ENCODE measurements around the gene MAD1L1.
"Not testable (repeated sequence)": the region's sequence is repeated elsewhere in the genome, so short reads cannot be mapped to it uniquely, and the experiment has no call there.

Gene MAD1L1

DNA sequence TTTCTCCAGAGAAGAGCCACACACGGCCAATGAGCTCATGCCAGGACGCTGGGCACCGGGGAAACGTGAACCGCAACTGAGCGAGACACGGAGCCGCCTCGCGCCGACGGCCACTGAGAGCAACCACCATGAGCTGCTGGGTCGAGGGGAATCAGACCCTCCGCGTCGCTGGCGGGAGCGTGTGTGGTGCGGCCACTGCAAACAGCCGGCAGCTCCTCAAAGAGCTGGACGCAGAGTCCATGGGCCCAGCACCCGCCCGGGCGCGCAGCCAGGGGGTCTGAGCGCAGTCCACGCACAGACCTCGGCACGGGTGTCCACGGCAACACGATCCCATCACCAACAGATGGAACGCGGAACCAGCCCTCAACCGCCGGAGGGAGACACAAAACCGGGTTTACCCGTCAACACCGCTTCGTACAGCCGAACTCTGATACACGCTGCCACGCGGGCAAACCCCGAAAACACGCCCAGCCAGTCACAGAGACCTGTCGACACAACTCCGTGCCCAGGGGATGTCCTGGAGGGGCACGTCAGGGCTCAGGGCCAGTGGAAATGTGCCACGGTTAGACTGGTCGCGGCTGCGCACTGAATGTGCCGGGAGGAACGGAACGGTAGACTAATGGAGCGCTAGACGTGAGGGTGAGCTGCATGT lies 415.6 kb downstream of the MAD1L1 start:
- DNase-seq, result no peak

DNA sequence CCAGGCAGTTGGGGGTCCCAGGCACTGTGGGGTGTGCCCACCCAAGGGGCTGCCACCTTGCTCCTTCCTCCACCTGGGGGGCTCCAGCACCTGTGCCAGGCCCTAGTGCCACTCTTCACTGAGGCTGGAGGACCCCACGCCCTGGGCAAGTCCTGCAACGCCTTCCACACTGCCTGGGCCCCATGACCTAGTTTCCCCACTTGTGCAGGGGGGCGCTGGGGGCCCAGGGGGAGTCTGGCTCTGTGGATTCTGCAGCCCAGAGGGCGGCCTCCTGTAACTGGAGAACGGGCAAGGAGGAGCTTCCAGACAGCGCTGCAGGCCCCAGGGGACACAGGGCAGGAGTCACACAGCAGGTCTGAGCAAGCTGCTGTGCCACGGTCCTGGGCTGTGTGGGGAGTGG lies 416.3 kb downstream of the MAD1L1 start:
- not testable (repeated sequence) for DNase-seq

DNA sequence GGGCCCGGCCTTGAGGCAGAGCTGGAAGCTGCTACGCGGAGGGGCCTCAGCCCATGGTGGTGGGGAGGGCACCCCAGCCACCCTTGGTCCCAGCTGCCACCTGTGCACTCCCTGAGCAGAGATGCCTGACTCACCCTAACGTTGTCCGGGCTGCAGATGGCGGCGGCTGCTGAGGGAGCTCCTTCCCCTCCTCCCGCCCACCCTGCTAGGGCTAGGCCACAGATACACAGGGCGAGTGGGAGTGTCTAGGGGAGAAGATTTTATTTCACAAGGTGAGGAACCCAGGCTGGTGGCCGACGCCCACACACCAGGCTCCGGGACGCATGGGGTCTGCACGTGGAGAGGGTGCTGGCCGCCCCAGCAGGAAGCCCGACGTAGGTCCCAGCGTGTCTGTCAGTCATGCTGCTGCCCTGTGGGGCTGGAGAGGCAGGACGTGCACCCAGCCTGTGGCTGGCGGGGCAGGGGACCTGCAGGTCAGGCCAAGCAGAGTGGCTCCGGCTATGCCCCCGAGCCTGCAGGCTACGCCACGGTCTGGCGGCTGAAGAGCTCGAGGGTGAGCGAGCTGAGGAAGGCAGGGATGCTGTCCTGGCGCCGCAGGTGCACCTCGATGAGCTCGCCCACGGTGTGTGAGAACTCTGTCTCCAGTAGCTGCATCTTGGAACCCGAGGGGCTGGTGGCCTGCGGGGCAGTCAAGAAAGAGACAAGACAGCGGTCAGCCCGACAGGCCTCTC lies 417.0 kb downstream of the MAD1L1 start:
- peak; percentile 57 for DNase-seq

DNA sequence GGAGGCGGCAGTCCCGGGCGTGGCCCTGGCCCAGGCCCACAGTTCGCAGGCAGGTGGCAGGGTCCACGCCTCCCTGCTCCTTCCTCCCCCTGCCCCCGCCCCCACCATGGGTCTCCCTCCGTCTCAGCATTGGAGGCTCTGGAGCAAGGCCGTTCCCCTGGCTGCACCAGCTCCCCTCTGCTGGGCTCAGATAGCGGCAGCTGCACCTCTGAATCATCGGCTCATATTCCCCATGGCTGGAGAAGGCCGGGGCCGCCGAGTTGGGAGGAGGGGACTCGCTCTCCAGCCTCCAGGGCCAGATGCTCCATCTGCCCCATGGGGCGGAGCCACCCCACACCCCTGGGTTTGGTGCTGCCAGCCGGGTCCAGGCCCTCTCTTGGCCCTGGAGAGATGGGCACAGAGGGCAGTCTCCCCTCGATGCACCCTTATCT lies 417.7 kb downstream of the MAD1L1 start:
- DNase-seq, result no peak

DNA sequence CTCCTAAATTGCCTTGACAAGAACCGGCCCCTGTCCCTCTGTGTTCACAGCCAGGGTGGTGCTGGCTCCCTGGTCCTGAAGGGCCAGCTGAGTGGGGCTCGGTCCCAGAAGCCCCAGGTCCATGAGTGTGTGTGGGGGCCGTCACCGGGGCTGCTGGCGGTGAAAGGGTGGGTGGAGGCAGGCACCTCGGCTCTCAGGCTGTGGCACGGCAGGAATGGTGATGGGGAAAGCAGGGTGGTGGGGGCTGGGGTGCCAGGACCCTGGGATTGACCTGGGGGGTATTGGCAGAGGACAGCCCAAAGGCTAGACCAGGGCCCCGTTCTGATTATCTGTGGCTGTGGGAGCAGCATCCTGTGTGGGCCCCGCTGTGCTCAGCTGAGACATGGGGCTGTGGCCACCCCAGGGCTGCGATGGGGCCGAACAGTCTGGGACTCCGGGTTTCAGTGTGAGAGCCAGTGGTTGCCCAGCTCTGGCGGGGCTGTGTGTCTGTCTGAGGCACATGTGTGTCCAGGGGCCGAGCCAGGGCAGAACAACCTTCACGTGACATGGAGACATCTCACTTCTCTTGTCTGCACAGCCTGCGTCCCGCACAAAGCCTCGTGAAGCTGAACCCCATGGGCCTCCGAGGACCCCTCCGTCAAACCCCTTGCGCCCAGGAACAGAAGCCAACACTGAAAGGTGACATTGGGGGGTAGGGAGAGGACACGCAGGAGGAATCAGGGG lies 418.5 kb downstream of the MAD1L1 start:
- DNase-seq, result no peak

DNA sequence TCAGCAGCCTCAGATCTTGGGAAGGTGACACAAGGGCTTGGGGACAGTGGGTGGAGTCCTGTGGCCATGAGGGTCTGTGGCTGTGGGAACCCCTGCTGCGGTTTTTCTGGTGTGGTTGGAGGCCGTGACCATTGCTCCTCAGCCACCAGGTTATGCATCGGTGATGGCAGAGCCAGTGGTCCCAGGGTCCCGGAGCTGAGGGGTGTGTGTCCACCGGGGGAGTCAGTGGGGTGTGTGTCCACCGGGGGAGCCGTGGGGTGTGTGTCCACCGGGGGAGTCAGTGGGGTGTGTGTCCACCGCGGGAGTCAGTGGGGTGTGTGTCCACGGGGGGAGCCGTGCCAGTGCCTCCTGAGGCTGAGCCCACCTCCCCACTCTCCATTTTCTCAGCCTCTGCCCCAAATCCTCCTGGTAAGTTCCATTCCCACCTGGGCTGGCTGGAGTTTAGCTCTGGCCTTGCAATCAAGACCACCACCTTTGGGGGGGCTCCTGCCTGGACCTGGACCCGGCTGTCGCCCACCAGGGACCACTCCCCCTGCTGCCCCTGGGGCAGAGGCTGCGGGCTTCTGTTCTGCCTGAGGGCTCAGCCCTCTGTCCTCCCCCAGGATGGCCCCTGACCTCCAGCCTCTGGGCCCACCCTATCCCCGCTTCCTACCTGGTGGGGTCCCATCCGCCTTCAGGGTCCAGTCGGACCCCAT lies 419.2 kb downstream of the MAD1L1 start:
- DNase-seq, result no peak

DNA sequence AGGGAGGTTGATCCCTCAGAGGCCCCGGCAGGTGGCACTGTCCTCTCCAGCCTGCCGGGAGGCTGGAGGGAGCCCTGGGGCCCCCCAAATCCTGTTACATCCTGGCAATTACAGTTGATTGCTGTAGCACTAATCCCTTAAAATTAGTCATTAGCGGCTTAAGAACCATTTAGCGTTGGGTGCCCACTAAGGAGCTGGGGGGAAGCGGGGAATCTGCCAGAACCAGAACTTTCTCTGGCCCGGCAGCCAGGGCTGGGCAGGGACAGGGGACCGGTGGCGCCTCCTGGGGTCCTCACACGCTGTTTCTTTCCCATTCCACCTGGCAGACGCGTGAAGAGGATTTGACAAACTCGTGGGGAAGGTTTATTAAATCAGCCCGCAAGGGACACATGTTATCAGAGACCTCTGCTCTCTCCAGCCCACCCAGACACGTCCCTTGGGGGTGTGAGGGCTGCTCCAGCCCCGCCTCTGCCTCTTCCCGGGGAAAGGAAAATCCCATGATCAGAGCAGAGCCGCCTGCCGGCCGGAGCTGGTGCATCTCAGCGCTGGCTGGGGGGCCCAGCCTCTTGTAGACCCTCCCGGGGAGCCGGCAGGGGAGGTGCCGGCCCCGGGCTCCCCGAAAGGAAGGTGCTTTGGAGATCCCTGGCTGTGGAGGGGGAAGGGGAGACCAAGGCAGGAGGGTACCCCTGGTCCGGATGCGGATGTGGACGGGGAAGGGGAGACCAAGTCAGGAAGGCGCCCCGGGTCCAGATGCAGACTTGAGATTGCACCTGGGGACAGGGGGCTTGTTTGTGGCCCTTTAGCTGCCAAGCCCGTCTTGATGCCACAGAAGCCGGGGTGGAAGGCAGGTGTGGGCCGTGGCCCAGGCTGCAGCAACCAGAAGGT lies 420.0 kb downstream of the MAD1L1 start:
- no peak for DNase-seq

DNA sequence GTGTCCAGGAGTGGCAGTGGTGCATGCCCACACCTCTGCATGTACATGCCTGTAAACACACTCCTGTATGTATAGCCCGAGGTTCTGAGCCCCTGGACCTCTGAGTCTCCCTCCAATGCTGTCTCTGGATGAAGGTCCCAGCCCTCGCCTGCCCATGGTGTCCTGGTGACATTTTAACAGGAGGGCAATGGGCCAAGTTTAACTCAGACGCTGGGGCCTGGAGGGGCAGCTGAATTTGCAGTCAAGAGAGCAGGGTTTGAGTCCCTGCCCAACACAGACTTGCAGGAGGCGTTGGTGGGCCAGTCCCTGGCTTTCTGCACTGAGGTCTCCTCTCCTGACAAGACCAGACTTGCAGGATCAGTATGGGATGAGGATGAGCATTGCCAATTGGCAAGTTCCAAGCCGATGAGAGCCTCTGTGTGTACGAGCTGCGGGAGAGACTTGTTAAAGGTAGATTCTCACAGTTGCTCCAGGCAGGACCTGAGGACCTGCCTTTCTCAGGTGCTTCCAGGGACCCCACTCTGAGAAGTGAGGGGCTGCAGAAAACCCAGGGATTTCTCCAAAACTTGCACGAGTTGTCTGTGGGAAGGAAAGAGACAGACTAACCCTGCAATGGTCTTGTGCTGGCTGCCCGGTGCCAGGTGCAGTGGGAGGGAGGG lies 420.8 kb downstream of the MAD1L1 start:
- DNase-seq, result no peak

DNA sequence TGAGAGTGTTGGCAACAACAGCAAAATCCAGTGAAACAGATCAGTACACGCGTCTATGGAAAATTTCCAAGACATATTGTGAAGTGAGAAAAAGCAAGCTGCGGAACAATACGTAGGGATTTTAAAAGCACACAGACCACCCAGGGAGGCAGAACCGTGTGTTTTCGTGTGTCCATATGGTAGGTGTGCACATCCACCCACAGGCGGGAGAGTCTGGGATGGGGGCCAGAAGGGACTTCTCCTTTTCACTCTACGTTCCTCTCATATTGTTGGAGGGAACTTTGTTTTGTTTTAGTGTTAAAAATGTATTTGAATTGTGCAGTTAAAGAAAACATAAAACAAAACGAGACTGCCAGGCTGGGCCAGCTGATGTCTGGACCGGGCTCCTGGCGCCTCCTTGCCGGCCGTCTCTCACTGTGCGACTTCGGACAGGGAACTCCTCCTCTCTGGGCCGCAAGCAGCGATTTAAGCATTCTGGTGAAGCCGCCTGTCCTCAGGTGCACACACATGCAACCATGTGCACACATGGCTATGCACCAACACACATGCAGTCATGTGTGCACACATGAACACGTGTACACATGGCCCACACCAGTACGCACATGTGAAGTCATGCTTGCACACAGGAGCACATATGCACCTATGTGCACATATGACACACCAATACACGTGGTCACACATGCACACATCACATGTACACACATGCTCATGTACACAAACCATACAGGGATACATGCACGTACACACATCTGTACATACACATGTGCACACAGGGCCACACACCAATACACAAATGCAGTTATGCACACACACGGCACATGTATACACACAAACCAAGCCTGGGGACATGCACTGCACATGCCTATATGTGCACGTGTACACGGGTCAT lies 421.5 kb downstream of the MAD1L1 start:
- peak; percentile 30 for DNase-seq

DNA sequence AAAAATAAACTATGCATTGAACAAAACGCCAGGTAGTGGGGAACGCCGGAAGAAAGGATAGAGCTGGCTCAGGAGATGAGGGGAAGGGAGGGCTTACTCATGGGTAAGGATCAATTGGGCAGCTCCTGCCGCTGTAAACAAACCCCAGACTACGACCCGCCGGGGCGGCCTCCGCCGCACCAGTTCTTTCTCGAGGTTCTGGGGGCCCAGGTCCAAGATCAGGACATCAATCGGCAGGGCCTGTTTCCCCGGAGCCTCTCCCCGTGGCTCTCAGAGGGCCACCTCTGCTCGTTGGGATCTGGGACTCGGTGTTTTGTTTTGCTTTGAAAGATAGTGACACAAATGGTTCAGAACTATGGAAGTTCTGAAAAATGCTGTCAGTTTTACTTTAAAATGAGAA lies 422.2 kb downstream of the MAD1L1 start:
- DNase-seq, result no peak

DNA sequence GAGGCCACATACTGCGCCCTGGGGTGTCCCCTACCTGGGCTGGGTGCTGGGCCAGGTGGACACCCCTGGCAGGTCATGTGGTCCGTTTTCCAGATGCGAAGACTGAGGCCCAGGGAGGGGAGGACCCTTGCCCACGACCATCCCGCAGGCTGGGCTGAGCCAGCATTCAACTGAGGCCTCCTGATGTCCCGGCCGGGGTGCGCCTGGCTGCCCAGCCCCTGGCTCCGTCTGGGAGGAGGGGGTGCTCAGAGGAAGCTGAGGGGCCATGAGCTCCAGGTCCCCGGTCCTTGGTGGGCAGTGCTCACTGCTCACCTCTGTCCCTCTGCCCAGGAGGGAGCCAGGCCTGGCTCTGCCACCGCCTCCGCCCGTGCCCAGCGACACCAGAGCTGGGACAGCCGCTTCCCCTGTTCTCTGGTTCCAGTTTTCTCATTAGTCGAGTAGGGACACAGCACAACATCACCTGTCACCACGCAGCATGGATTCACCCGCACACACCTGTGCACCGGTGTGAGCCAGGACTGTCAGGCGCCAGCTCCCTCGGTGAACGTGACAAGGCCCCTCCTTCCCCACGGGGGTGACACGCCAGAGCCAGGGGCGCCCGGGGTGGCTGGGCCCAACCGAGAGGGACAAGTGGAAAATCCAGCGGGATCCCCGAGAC lies 423.0 kb downstream of the MAD1L1 start:
- no peak for DNase-seq

DNA sequence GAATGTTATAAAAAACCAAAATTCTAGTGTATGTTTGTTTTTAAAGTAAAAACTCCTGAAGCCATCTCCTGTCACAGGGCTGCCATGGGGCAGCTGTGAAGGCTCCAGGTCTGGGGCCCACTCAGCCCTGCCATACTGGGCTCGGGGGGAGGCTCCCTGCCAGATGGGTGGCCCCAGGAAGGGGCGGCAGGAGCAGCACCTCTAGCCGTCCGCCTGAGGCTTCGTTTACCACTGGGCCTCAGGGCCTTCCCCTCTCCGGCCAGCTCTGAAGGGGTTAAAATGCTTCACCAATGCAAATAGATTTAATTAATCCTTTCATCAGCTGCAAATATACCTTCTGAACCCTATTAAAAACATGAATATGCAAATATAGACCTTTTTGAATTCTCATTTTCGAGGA lies 423.7 kb downstream of the MAD1L1 start:
- no peak for DNase-seq

DNA sequence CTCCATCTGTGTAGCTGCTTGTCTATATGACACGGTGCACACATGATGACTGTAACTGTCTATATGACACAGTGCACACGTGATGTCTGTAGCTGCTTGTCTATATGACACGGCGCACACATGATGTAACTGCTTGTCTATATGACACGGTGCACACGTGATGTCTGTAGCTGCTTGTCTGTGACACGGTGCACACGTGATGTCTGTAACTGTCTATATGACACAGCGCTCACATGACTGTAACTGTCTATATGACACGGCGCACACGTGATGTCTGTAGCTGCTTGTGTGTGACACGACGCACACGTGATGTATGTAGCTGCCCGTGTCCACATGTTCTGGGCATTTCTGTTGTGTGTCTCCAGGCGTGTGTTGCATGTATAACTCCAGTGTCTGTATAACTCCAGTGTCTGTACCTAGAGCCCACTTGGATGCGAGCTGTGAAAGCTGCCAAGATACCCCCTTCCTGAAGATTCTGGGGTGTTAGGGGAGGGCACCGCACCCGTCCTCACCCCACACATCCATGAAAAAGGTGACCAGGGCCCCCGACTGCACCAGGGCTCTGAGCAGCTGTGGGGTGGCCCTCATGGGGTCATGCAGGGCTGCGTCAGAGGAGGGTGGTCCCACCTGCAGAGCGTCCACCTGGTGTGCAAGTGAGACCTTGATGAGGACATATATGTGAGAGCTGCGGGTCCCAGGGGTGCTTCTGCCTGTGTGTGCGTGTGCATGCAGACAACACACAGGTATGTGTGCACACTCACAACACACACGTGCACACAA lies 424.7 kb downstream of the MAD1L1 start:
- no peak for DNase-seq

DNA sequence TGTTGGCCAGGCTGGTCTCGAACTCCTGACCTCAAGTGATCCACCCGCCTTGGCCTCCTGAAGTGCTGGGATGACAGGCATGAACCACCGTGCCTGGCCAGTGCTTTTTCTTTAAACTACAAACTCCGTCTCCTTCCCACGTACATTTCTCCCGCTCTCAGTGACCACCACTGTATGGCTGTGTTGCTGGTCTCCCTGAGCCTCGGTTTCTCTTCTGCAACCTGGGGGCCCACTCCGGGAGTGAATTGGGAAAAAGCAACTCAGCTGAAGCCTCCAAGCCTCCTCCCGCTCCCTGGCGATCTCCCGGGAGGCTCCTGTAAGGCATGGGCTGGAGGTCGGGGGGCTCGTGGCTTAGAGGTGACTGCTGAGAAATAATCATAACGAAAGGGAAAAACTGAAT lies 426.4 kb downstream of the MAD1L1 start:
- DNase-seq, result no peak

DNA sequence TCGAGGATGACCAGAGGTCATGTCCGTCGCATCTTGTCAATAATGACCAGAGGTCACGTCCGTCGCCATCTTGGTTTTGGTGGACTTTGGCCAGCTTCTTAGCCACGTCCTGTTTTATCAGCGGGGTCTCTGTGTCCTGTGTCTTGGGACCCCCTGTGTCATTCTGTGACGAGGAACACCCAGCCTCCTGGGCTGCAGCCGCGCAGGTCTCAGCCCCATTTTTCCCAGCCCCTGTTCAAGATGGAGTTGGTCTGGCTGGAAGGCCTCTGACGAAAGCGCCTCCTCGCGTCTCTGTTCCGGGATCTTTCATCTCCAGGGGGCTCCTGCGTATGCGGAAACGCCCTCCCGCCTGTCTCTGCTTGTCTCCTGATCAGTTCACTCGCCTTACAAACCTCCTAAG lies 428.4 kb downstream of the MAD1L1 start:
- DNase-seq, result no peak

DNA sequence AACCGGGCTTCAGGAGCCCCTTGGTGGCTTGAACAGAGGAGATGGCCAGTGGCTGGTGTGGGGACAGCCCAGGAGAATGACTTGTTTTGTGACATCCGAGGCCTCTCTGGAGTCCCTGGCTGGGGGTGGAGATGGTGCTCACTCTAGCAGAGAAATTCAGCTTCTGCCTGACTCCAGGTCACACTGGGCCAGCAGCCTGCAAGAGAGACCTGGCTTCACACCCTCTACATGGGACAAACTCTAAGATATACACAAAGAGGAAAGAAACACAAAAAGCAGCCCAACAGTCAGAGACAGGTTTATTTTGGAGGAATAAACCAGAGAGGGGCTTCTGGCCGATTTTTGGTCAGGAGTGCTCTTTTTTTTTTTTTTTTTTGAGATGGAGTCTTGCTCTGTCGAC lies 429.8 kb downstream of the MAD1L1 start:
- no peak for DNase-seq

DNA sequence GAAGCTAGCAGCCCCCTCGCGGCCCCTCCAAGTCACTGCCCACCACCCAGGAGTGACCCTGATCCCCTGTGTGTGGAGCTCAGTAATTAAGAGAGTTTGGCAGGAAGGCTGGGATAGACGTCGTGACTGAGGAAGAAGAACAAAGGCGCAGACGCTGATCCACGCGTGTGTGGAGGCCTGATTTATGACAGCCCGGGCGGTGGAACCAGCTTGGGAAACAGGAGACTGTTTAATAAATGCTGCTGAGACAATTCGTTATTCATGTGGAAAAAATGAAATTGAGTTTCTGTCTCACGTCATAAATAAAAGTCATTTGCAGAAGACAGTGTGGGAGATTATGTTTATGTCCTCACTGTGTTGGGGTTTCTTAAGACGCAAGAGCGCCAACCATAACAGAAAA lies 431.8 kb downstream of the MAD1L1 start:
- no peak for DNase-seq

DNA sequence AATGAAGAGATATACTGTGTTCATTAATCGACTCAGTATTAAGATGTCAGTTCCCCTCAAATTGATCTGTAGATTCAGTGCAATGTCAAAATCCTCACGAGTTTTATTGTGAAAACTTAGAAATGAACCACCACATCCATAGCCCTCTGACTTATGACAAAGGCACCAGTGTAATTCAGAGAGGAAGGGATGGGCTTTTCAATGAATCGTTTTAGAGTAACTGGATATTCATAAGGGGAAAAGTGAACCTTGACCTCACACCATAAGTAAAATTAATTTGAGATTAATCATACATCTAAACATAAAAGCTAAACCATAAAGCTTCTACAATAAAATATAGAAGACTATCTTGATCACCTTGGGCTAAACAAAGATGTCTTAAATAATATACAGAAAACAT lies 434.6 kb downstream of the MAD1L1 start:
- DNase-seq, result no peak

DNA sequence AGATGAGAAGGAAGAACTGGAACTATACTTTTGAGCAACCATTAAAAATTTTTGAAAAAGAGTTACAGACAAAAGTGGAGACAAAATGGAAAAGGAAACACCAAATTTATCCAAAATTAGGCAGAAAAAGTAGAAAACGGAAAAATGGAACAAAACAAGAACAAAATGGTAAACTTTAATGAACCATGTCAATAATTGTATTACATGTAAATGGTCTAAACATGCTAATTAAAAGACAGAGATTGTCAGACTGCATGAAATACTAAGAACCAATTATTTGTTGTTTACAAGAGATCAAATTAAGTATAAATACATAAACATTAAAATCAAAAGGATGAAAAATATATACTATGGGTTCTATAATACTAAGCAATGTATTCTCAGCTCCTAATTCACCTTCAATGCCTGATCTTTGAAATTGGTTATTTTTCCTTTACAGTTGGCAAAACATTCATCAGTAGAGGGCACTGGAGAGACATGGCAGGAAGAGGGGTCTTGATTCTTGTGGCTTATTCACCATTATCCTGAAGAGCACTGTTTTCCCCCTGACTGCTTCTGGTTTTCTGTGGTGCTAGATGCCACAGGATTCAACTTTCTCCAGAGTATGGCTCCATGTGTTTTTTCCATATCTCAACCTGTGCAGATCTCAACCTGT lies 437.7 kb downstream of the MAD1L1 start:
- DNase-seq, result peak; percentile 10
